AG04450 (cell line): ENCODE data around the gene ATP1A4. TPM values are rescaled to one million over a fixed set of nuclear protein-coding genes. Genes with fewer than 3 reads are reported as not detected.

ENCODE experiments used
- CTCF ChIA-PET: fragments of 300-600, 350-600 bp; formaldehyde crosslinking; extraction: SDS; loops from one replicate; lab custom pipeline; 2022; ENCODE audit warnings: antibody characterized with exemption, inconsistent platforms; lab: Charles Lee
- POLR2A ChIA-PET: fragments of 350-600 bp; formaldehyde crosslinking; extraction: SDS; loops from one replicate; lab custom pipeline; 2021; ENCODE audit warnings: antibody characterized with exemption, inconsistent platforms; lab: Yijun Ruan, JAX
- DNase-seq: peaks from one replicate; pipeline ENCODE4 v3.0.0-alpha.2; 2011; ENCODE audit warnings: low read depth, low spot score
- H3K27ac ChIP-seq: one replicate; pipeline ENCODE4 v1.5.1; 2012; ENCODE audit warnings: low read depth, low read length, control low read depth
- H3K27me3 ChIP-seq: one replicate; pipeline ENCODE4 v1.6.0; 2012; ENCODE audit warnings: low read length; ENCODE audit not compliant: control insufficient read depth, insufficient read depth
- H3K4me3 ChIP-seq: 2 replicates; pipeline ENCODE4 v1.5.1; 2011; ENCODE audit warnings: mild to moderate bottlenecking, low read depth, low read length, control low read depth
- H3K9me3 ChIP-seq: 2 replicates; pipeline ENCODE4 v1.5.1; 2012; ENCODE audit warnings: low read length; ENCODE audit not compliant: control insufficient read depth, insufficient read depth
- CTCF ChIP-seq: IDR thresholded peaks from 2 replicates; pipeline ENCODE4 v1.5.1; 2011; ENCODE audit warnings: low read depth, low read length, control low read depth, inconsistent platforms
- polyA plus RNA-seq: library from polyadenylated mRNA; depleted of rRNA; stranded (reverse); fragments of >200 nt; gene quantifications from 2 replicates; pipeline ENCODE4 v1.2.3, GENCODE V29; 2011

Gene ATP1A4
- polyA plus RNA-seq, 1 experiment: not detected

GRCh38 chr1:160171354-160171753, 20.0 kb downstream of the ATP1A4 start:
- Histone ChIP-seq H3K27me3 (peaks cover 33% of the 10 kb centered on the region), H3K27ac (no peak overlapping the region), H3K4me3 (no peak overlapping the region), H3K9me3 (no peaks in the 10 kb centered on the region)
- ChIA-PET POLR2A (no interaction called here), CTCF (interaction anchor here (0.9 to 1.2 kb wide), 2 partner anchors 22 to 81 kb away, joined by 4 read pairs; no protein-coding TSS in a partner anchor)
- TF ChIP-seq CTCF: no peak
- no peak for DNase-seq

GRCh38 chr1:160171980-160172379, 20.6 kb downstream of the ATP1A4 start:
- Histone ChIP-seq H3K27ac (no peak overlapping the region), H3K27me3 (peaks cover 28% of the 10 kb centered on the region), H3K9me3 (no peaks in the 10 kb centered on the region), H3K4me3 (no peak overlapping the region)
- DNase-seq: no peak
- CTCF ChIA-PET: interaction anchor here (0.6 kb wide), 1 partner anchor 21 kb away, joined by 4 read pairs; no protein-coding TSS in a partner anchor
- TF ChIP-seq CTCF: no peak
- POLR2A ChIA-PET: no interaction called here

- Histone ChIP-seq H3K4me3 (no peak overlapping the region), H3K9me3 (no peaks in the 10 kb centered on the region), H3K27ac (no peak overlapping the region), H3K27me3 (peaks cover 20% of the 10 kb centered on the region)
- no peak for DNase-seq
- CTCF ChIA-PET: interaction anchor here (0.5 to 0.8 kb wide), 2 partner anchors 92 to 435 kb away, joined by 3 to 4 read pairs; no protein-coding TSS in a partner anchor
- POLR2A ChIA-PET: no interaction called here
- TF ChIP-seq CTCF: no peak
Observed at GRCh38 chr1:160177231-160177630, 25.8 kb downstream of the ATP1A4 start.

GRCh38 chr1:160177667-160178066, 26.3 kb downstream of the ATP1A4 start:
- ChIA-PET CTCF (interaction anchor here (0.5 to 0.8 kb wide), 2 partner anchors 92 to 434 kb away, joined by 3 to 4 read pairs; no protein-coding TSS in a partner anchor), POLR2A (no interaction called here)
- no peak for TF ChIP-seq CTCF
- DNase-seq: no peak
- Histone ChIP-seq H3K9me3 (no peaks in the 10 kb centered on the region), H3K27me3 (peaks cover 20% of the 10 kb centered on the region), H3K27ac (no peak overlapping the region), H3K4me3 (no peak overlapping the region)

- Histone ChIP-seq H3K27ac (no peak overlapping the region), H3K9me3 (no peaks in the 10 kb centered on the region), H3K27me3 (peaks cover 12% of the 10 kb centered on the region), H3K4me3 (no peak overlapping the region)
- ChIA-PET POLR2A (no interaction called here), CTCF (interaction anchor here (0.9 to 3.3 kb wide), 2 partner anchors 15 to 74 kb away, joined by 3 to 27 read pairs; no protein-coding TSS in a partner anchor)
- DNase-seq: no peak
- TF ChIP-seq CTCF: no peak
Observed at GRCh38 chr1:160178731-160179130, 27.3 kb downstream of the ATP1A4 start.
